ENCODE measurements around the gene IGF2BP2. TPM values are rescaled to one million over a fixed set of nuclear protein-coding genes. Genes with fewer than 3 reads are reported as not detected.
A peak's percentile ranks its signal among the peaks of the same experiment; 100 is the strongest.
"Not testable (repeated sequence)": the region's sequence is repeated elsewhere in the genome, so short reads cannot be mapped to it uniquely, and the experiment has no call there.

The IGF2BP2 gene
- 11.1 and 11.5 TPM in 2 replicates for total RNA-seq (2014; rRNA removed; shearing (Covaris generic))
- polyA plus RNA-seq (2014; cell fraction: nucleus; rRNA removed) = 1.7 and 3.5 TPM in 2 replicates

DNA sequence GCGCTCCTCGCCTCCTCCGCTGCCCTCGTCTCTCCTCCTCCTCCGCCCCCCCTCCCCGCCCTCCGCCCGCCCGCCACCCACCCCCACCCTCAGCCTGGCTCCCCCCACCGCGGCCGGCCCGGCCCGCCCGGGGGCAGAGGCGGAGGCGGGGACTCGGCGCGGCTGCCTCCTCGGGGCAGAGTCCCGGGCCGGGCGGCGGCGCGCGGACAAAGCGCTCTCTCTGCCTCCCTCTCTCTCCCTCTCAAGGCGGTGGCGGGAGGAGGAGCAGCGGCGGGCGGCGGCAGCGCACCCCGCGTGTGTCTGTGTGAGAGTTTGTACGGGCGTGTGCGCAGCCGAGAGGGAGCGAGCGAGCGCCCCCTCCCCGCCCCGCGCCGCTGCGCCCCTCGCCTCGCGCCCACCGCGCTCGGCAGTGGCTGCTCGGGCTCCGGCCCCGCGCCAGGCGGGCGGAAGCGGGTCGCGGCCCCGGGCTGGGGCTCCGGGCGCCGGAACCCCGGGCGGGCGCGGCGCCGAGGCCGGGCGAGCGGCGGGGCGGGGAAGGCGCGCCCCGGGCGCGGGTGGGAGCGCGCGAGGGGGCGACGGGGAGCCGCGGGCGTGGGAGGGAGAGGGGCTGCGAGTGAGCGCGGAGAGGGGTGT is at the start of gene IGF2BP2:
IGF2BP2 (minus strand) TSS at position 37 of the 633 bp plus-strand sequence. CDS start 82 bp downstream, outside the sequence.
- DNase-seq (ENCODE audit: extremely low read depth, low read depth) = peak; percentile 32

DNA sequence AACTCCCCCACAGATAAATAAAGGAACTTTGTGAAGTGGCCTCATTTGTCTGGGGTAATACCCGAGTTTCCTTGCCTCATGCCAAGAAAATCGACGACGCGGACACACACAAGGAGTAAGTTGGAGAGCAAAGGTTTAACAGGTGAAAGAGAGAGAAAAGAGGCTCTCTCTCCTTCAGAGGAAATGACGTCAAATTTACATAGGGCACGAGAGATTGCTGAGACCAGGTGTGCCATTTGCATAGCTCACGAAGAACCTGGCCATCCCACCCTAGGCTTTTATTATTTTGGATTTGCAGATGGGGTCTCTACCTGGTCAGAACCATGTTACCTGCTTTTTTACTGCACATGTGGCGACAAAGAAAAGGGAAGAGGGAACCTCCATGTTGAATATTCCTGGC is 49.3 kb upstream of the IGF2BP2 start:
- no peak for DNase-seq (ENCODE audit: extremely low read depth, low read depth)

DNA sequence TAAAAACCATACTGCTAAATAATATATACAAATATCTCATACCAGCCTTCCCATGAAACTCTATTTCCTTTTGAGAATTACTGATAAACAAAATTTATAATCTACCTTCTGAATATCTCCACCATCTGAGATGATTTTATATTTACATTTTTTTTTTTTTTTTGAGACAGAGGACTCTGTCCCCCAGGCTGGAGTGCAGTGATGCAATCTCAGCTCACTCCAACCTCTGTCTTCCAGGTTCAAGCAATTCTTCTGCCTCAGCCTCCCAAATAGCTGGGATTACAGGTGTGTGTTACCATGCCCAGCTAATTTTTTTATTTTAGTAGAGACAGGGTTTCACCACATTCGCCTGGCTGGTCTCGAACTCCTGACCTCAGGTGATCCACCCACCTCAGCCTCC is 42.8 kb upstream of the IGF2BP2 start:
- no peak for DNase-seq (ENCODE audit: extremely low read depth, low read depth)

GRCh38 chr3:185866995-185867394 is 42.2 kb upstream of the IGF2BP2 start:
- DNase-seq (ENCODE audit: extremely low read depth, low read depth) = no peak

DNA sequence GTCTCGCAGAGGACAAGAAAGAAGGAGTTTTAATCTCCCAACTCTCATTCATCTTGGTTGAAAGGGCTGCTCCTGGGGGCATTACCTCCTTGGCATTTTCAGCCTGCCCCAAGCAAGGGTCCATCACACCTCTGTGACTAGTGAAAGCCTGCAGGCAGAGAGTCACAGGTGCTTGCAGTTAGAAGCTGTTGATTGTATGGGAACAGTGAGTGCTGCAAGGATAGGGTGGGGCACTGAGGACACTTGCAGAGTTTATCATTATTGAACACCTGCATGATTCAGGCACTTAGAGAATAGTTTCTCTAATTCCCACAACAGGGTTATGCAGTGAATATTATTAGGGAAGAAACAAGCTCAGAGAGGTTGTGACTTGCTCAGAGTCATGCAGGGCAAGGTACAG is 41.7 kb upstream of the IGF2BP2 start:
- DNase-seq (ENCODE audit: extremely low read depth, low read depth) = no peak

GRCh38 chr3:185865247-185865646 is 40.4 kb upstream of the IGF2BP2 start:
- DNase-seq (ENCODE audit: extremely low read depth, low read depth) = no peak

DNA sequence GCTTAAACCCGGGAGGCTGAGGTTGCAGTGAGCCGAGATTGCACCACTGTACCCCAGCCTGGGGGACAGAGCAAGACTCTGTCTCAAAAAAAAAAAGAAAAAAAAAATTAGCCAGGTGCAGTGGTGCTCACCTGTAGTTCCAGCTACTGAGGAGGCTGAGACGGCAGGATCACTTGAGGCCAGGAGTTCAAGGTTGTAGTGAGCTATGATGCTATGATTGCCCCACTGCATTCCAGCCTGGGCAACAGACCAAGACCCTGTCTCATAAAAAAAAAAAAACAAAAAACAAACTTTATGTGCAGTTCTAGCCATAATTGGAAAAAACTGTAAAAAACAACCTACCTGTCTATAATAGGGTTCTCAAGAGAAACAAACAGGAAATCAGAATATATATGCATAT is 39.9 kb upstream of the IGF2BP2 start:
- DNase-seq (ENCODE audit: extremely low read depth, low read depth) = no peak

GRCh38 chr3:185862920-185863319 is 38.1 kb upstream of the IGF2BP2 start:
- DNase-seq (ENCODE audit: extremely low read depth, low read depth) = no peak

DNA sequence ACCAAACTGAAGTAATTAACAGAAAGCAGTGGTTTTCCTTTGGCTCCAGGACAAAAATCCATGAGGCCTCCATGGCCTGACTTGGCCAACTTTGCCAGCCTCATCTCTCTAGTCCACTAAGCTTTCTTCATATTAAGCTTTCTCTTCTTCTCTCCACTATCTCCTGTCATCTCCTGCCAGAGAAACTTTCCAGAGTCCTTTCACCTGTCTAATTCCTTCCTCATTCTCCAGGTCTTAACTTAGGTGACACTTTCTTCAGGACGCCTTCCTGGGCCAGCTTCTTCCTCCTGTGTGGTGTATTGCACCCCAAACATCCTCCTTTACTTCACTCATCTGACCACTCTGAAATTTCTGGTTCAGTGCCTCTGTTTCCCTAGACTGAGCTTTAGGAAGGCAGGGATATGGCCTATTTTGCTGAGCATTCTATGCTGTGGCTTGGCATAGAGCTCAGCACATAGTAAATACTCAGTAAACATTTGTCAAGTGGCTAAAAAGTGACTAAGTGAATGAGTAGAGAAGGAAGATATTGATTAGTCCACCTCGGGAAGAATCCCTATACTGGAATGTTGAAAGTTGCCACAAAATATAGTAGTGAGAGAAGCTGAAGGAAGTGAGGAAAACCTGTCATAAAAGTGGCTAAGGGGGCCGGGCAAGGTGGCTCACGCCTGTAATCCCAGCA is 34.6 kb upstream of the IGF2BP2 start:
- no peak for DNase-seq (ENCODE audit: extremely low read depth, low read depth)

- DNase-seq (ENCODE audit: extremely low read depth, low read depth) = no peak
These were observed 33.8 kb upstream of the IGF2BP2 start for GRCh38 chr3:185858502-185859225.

DNA sequence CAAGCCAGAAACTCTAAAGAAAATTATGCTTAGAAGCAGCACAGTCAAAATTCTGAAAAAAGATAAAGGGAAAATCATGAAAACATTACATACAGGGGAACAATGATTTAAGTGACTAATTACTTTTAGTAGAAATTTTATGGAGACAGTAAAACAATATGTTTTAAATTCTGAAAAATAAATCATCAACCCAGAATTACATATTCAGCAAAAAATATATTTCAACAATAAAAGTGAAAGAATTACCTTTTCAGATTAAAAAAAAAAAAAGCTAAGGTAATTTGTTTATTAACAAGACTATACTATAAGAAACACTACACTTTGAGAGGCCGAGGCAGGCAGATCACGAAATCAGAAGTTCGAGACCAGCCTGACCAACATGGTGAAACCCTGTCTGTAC is 32.4 kb upstream of the IGF2BP2 start:
- no peak for DNase-seq (ENCODE audit: extremely low read depth, low read depth)

DNA sequence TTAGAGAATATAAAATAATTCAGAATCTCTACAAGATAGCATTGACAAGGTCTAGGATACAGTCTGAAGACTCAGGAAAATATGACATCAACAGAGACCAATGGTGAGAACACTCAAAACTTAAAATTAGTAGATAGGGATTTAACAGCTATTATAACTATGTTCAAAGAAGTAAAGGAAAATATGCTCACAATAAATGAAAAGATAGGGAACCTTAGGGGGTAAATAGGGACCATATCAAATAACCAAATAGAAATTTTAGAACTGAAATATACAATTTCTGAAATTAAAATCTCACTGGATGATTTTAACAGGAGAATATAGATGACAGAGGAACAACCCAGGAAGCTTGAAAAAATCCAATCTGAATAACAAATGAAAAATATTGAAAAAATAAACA is 31.8 kb upstream of the IGF2BP2 start:
- DNase-seq (ENCODE audit: extremely low read depth, low read depth) = no peak

DNA sequence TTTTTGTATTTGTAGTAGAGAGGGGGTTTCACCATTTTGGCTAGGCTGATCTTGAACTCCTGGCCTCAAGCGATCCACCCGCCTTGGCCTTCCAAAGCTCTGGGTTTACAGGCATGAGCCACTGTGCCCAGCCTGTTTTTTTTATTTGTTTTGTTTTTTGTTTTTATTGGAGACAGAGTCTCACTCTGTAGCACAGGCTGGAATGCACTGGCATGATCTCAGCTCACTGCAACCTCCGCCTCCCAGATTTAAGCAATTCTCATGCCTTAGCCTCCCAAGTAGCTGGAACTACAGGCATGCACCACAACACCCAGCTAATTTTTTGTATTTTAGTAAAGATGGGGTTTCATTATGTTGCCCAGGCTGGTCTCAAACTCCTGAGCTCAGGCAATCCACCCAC is 28.9 kb upstream of the IGF2BP2 start:
- not testable (repeated sequence) for DNase-seq (ENCODE audit: extremely low read depth, low read depth)

GRCh38 chr3:185852635-185853034 is 27.8 kb upstream of the IGF2BP2 start:
- DNase-seq (ENCODE audit: extremely low read depth, low read depth) = no peak

GRCh38 chr3:185851959-185852358 is 27.1 kb upstream of the IGF2BP2 start:
- no peak for DNase-seq (ENCODE audit: extremely low read depth, low read depth)

- DNase-seq (ENCODE audit: extremely low read depth, low read depth) = no peak
These were observed 26.2 kb upstream of the IGF2BP2 start for GRCh38 chr3:185851046-185851445.

- DNase-seq (ENCODE audit: extremely low read depth, low read depth) = no peak
These were observed 22.7 kb upstream of the IGF2BP2 start for GRCh38 chr3:185847506-185847905.

- no peak for DNase-seq (ENCODE audit: extremely low read depth, low read depth)
These were observed 21.2 kb upstream of the IGF2BP2 start for GRCh38 chr3:185846037-185846436.

- DNase-seq (ENCODE audit: extremely low read depth, low read depth) = no peak
These were observed 19.2 kb upstream of the IGF2BP2 start for GRCh38 chr3:185844051-185844450.

GRCh38 chr3:185843635-185844034 is 18.8 kb upstream of the IGF2BP2 start:
- DNase-seq (ENCODE audit: extremely low read depth, low read depth) = no peak

DNA sequence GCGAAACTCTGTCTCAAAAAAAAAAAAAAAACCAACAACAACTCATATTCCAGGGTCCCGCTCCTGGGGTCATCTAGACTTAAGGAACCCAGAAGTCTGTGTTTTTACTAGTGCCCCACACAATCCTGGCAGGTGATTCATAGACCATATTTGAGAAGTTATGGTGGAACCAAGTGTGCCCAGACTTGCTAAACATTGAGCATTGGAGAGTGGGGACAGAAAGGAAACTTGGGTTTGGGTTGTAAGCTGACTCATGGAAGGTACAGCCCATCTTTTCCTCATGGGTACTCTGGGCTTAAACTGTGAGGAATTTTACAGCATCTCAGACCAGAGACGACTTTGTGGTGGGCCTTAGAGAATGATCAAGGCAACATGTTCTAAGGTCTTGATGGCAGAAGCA is 18.3 kb upstream of the IGF2BP2 start:
- no peak for DNase-seq (ENCODE audit: extremely low read depth, low read depth)

- DNase-seq (ENCODE audit: extremely low read depth, low read depth) = no peak
These were observed 17.4 kb upstream of the IGF2BP2 start for GRCh38 chr3:185842241-185842640.
